Tibial artery (tissue), 4 donors: ENCODE measurements around the gene EXO1.

Experiments
- DNase-seq, 2 donors: peaks; one replicate each; pipeline ENCODE4 v3.0.0-alpha.2; 2019
- H3K27ac ChIP-seq, 2 donors: fragments of 200-600 bp; sonication (generic) in 1 of 2; 1 replicate in 1 of 2; 2 replicates in 1 of 2; pipeline ENCODE4 v1.5.1; 2018 to 2019; ENCODE audit warnings: mild to moderate bottlenecking in 1 of 2
- H3K27me3 ChIP-seq, 2 donors: fragments of 200-600 bp; sonication (generic) in 1 of 2; one replicate each; pipeline versions ENCODE4 v1.5.1 to v1.6.0; 2016 to 2019
- H3K36me3 ChIP-seq, 3 donors: fragments of 200-600 bp; sonication (generic) in 2 of 3; one replicate each; pipeline ENCODE4 v1.5.1; 2016 to 2019; ENCODE audit warnings: mild to moderate bottlenecking in 2 of 3
- H3K4me1 ChIP-seq, 4 donors: fragments of 200-600 bp; sonication (generic) in 2 of 4; 1 replicate in 3 of 4; 2 replicates in 1 of 4; pipeline ENCODE4 v1.5.1; 2016 to 2019
- H3K4me3 ChIP-seq, 2 donors: fragments of 200-600 bp; sonication (generic) in 1 of 2; 1 replicate in 1 of 2; 2 replicates in 1 of 2; pipeline ENCODE4 v1.5.1; 2018 to 2019; ENCODE audit warnings: mild to moderate bottlenecking in 2 of 2
- H3K9me3 ChIP-seq, 3 donors: fragments of 200-600 bp; sonication (generic) in 1 of 3; one replicate each; pipeline ENCODE4 v1.5.1; 2016 to 2019
- CTCF ChIP-seq, 2 experiments: fragments of 200-600 bp in 1 of 2; fragments of 450-650 bp in 1 of 2; IDR thresholded peaks; one replicate each; pipeline ENCODE4 v1.5.1; 2017 to 2019; ENCODE audit warnings: antibody characterized with exemption in 2 of 2, mild to moderate bottlenecking in 1 of 2, moderate library complexity in 1 of 2
- intact Hi-C: fragments of 100-400 bp; cut with DNase I; formaldehyde crosslinking; loops from one replicate; pipeline ENCODE4 v1.15.0; 2023; ENCODE audit warnings: low total_unique reads

Gene EXO1

GRCh38 chr1:241827264-241827663 lies 20.7 kb upstream of the EXO1 start:
- Histone ChIP-seq H3K36me3 (no peaks in the 10 kb centered on the region), H3K4me3 (no peak overlapping the region), H3K27ac (peak overlapping the region; percentile 34 to 60), H3K4me1 (peaks cover 0 to 39% (median 13%) of the 10 kb centered on the region in 4 donors), H3K9me3 (no peaks in the 10 kb centered on the region), H3K27me3 (no peaks in the 10 kb centered on the region)
- intact Hi-C loops: no loop called here
- peak in 1 of 2 donors; percentile 65 for DNase-seq
- TF ChIP-seq CTCF (IDR thresholded peaks at IDR 0.05): no peak

- no peak for DNase-seq
- H3K4me1 ChIP-seq: peaks cover 0 to 39% (median 13%) of the 10 kb centered on the region in 4 donors
- H3K4me3 ChIP-seq: no peak overlapping the region
- H3K9me3 ChIP-seq: no peaks in the 10 kb centered on the region
- no peak for TF ChIP-seq CTCF (IDR thresholded peaks at IDR 0.05)
- intact Hi-C loops: no loop called here
- H3K27ac ChIP-seq: peak overlapping the region in 1 of 2 donors; percentile 60
- H3K27me3 ChIP-seq: no peaks in the 10 kb centered on the region
- no peaks in the 10 kb centered on the region for H3K36me3 ChIP-seq
Observed at GRCh38 chr1:241828463-241829021, 19.5 kb upstream of the EXO1 start.

- no peak for DNase-seq
- TF ChIP-seq CTCF (IDR thresholded peaks at IDR 0.05): no peak
- intact Hi-C loops: no loop called here
Observed at GRCh38 chr1:241829468-241829867, 18.5 kb upstream of the EXO1 start.

GRCh38 chr1:241834733-241835377 lies 13.1 kb upstream of the EXO1 start:
- peak; percentile 69 to 71 for TF ChIP-seq CTCF (IDR thresholded peaks at IDR 0.05)
- no peak for DNase-seq
- no peaks in the 10 kb centered on the region for H3K27me3 ChIP-seq
- H3K36me3 ChIP-seq: no peaks in the 10 kb centered on the region
- intact Hi-C loops: loop anchor here (2.0 kb wide), 1 partner anchor 222 kb away; no protein-coding TSS in a partner anchor
- H3K4me3 ChIP-seq: no peak overlapping the region
- no peaks in the 10 kb centered on the region for H3K4me1 ChIP-seq
- H3K9me3 ChIP-seq: no peaks in the 10 kb centered on the region
- H3K27ac ChIP-seq: no peak overlapping the region

More at GRCh38 chr1:241829468-241829867, 18.5 kb upstream of the EXO1 start:
- no peaks in the 10 kb centered on the region for H3K36me3 ChIP-seq
- H3K4me1 ChIP-seq: peaks cover 0 to 39% (median 13%) of the 10 kb centered on the region in 4 donors
- H3K4me3 ChIP-seq: no peak overlapping the region
- no peak overlapping the region for H3K27ac ChIP-seq
- no peaks in the 10 kb centered on the region for H3K27me3 ChIP-seq
- H3K9me3 ChIP-seq: no peaks in the 10 kb centered on the region

- intact Hi-C loops: no loop called here
- Histone ChIP-seq H3K27ac (no peak overlapping the region), H3K4me1 (no peaks in the 10 kb centered on the region), H3K36me3 (no peaks in the 10 kb centered on the region), H3K9me3 (no peaks in the 10 kb centered on the region), H3K27me3 (no peaks in the 10 kb centered on the region), H3K4me3 (no peak overlapping the region)
- no peak for TF ChIP-seq CTCF (IDR thresholded peaks at IDR 0.05)
- DNase-seq: no peak
Observed at GRCh38 chr1:241836941-241837340, 11.1 kb upstream of the EXO1 start.
